Measurements from ENCODE around the gene NACC1. TPM values are rescaled to one million over a fixed set of nuclear protein-coding genes. Genes with fewer than 3 reads are reported as not detected.
A peak's percentile ranks its signal among the peaks of the same experiment; 100 is the strongest.

NACC1 gene
- total RNA-seq, 1 donor from 2014 or later, result 62.1 TPM

GRCh38 chr19:13187419-13187818 lies 69.4 kb downstream of the NACC1 start:
- DNase-seq (no peak), ATAC-seq (ENCODE audit: low read depth) (no peak)
- Mint-ChIP-seq H3K9me3 (no peaks in the 10 kb centered on the region), H3K27me3 (no peaks in the 10 kb centered on the region), H3K4me3 (no peak overlapping the region), H3K36me3 (ENCODE audit: low read depth) (no peaks in the 10 kb centered on the region), H3K27ac (no peak overlapping the region), H3K4me1 (peaks cover 22% of the 10 kb centered on the region)
- CTCF ChIA-PET, result interaction anchor here (1.5 kb wide), 1 partner anchor 8 kb away, joined by 5 read pairs; no protein-coding TSS in a partner anchor
- no peak for TF ChIP-seq CTCF (IDR thresholded peaks at IDR 0.05)
- intact Hi-C loops (cut with micrococcal nuclease), result no loop called here
- POLR2A ChIA-PET, result no interaction called here

DNA sequence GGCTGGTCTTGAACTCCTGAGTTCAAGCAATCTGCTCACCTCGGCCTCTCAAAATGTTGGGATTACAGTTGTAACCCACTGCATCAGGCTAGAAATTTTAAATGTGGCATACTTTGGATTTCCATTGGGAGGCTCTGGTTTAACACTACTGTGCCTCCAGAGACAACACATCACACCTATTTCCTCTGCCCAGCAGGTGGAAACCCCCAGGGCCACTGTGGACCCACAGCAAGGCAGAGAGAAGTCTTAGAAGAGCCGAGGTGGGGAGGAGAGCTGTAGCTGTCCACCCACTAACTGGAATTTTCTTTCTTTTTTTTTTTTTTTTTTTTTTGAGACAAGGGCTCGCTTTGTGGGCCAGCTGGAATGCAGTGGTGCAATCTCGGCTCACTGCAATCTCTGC lies 71.5 kb downstream of the NACC1 start:
- Mint-ChIP-seq H3K4me3 (no peak overlapping the region), H3K4me1 (peaks cover 33% of the 10 kb centered on the region), H3K36me3 (ENCODE audit: low read depth) (no peaks in the 10 kb centered on the region), H3K27ac (peak overlapping the region; percentile 46), H3K9me3 (no peaks in the 10 kb centered on the region), H3K27me3 (no peaks in the 10 kb centered on the region)
- POLR2A ChIA-PET, result interaction anchor here (0.6 to 2.1 kb wide), 4 partner anchors 8 to 93 kb away, joined by 3 to 20 read pairs (median 3); no protein-coding TSS in a partner anchor
- CTCF ChIA-PET, result interaction anchor here (1.0 kb wide), 1 partner anchor 37 kb away, joined by 3 read pairs; no protein-coding TSS in a partner anchor
- DNase-seq (no peak), ATAC-seq (ENCODE audit: low read depth) (no peak)
- intact Hi-C loops (cut with micrococcal nuclease), result no loop called here
- no peak for TF ChIP-seq CTCF (IDR thresholded peaks at IDR 0.05)

Other genes with a start within 250 kb of the NACC1 start
- gene DNASE2, start 236.8 kb upstream of the NACC1 start, total RNA-seq, result 26.5 and 27.2 TPM in 2 replicates
- 0.12 TPM in 1 of 2 replicates, not detected in the other for gene KLF1, start 231.1 kb upstream of the NACC1 start, total RNA-seq
- gene GCDH, start 227.1 kb upstream of the NACC1 start, total RNA-seq, result 62.3 and 73.9 TPM in 2 replicates
- 0.49 TPM in 1 of 2 replicates, not detected in the other for gene SYCE2, start 199.0 kb upstream of the NACC1 start, total RNA-seq
- 76.1 and 76.8 TPM in 2 replicates for gene FARSA, start 184.6 kb upstream of the NACC1 start, total RNA-seq
- 721 and 802 TPM in 2 replicates for gene CALR, start 179.7 kb upstream of the NACC1 start, total RNA-seq
- gene RAD23A, start 172.4 kb upstream of the NACC1 start, total RNA-seq, result 106 and 112 TPM in 2 replicates
- gene GADD45GIP1, start 161.0 kb upstream of the NACC1 start, total RNA-seq, result 16.7 and 19.6 TPM in 2 replicates
- not detected in 2 replicates for gene DAND5, start 148.7 kb upstream of the NACC1 start, total RNA-seq
- 2.6 and 2.7 TPM in 2 replicates for gene NFIX, start 122.8 kb upstream of the NACC1 start, total RNA-seq
- 67.1 and 74.8 TPM in 2 replicates for gene LYL1, start 15.4 kb upstream of the NACC1 start, total RNA-seq
- 111 and 113 TPM in 2 replicates for gene TRMT1, start 1.5 kb upstream of the NACC1 start, total RNA-seq
- 41.7 and 43.6 TPM in 2 replicates for gene STX10, start 32.1 kb downstream of the NACC1 start, total RNA-seq
- gene IER2, start 32.1 kb downstream of the NACC1 start, total RNA-seq, result 116 and 119 TPM in 2 replicates